WTC11 (cell line): ENCODE measurements around the gene DCTD.

ENCODE experiments used
- ESRRA ChIP-seq: sonication (generic); formaldehyde crosslinking; IDR thresholded peaks from 2 replicates; pipeline ENCODE4 v1.8.1; 2022; ENCODE audit warnings: mild to moderate bottlenecking, missing genetic modification reagents, borderline replicate concordance
- FOXP1 ChIP-seq: sonication (generic); formaldehyde crosslinking; IDR thresholded peaks from 2 replicates; pipeline ENCODE4 v1.8.0; 2022; ENCODE audit warnings: missing genetic modification reagents, mild to moderate bottlenecking, moderate library complexity, borderline replicate concordance
- JUN ChIP-seq: sonication (generic); formaldehyde crosslinking; IDR thresholded peaks from 2 replicates; pipeline ENCODE4 v1.8.0; 2023; ENCODE audit warnings: mild to moderate bottlenecking, missing genetic modification reagents
- MYBL2 ChIP-seq: sonication (generic); formaldehyde crosslinking; IDR thresholded peaks from 2 replicates; pipeline ENCODE4 v1.8.1; 2023; ENCODE audit warnings: mild to moderate bottlenecking, moderate library complexity, missing genetic modification reagents
- NFYB ChIP-seq: sonication (generic); formaldehyde crosslinking; conservative IDR thresholded peaks from 2 replicates; pipeline ENCODE4 v1.8.0; 2022; ENCODE audit warnings: low read depth, missing genetic modification reagents
- NR1H2 ChIP-seq: sonication (generic); formaldehyde crosslinking; IDR thresholded peaks from 2 replicates; pipeline ENCODE4 v1.9.0; 2021; ENCODE audit warnings: mild to moderate bottlenecking, moderate library complexity, missing genetic modification reagents
- RORB ChIP-seq: fragments of 250-450 bp; sonication (Bioruptor Pico); IDR thresholded peaks from 2 replicates; pipeline ENCODE4 v1.9.0; 2021; ENCODE audit warnings: mild to moderate bottlenecking
- ZNF138 ChIP-seq: sonication (generic); formaldehyde crosslinking; conservative IDR thresholded peaks from 2 replicates; pipeline ENCODE4 v1.8.1; 2022; ENCODE audit warnings: mild to moderate bottlenecking, moderate library complexity, missing genetic modification reagents
- ZNF232 ChIP-seq: sonication (generic); formaldehyde crosslinking; IDR thresholded peaks from 2 replicates; pipeline ENCODE4 v1.8.0; 2022; ENCODE audit warnings: mild to moderate bottlenecking, missing genetic modification reagents
- TF ChIP-seq, protein P1 (sequence below): fragments of 200-600 bp; IDR thresholded peaks from 2 replicates; pipeline ENCODE4 v1.8.0; 2022; ENCODE audit warnings: antibody characterized with exemption
- TF ChIP-seq, protein P2 (sequence below): sonication (generic); formaldehyde crosslinking; IDR thresholded peaks from 2 replicates; pipeline ENCODE4 v1.8.0; 2022; ENCODE audit warnings: mild to moderate bottlenecking, missing genetic modification reagents
- TF ChIP-seq, protein P3 (sequence below): sonication (generic); formaldehyde crosslinking; IDR thresholded peaks from 2 replicates; pipeline ENCODE4 v1.8.0; 2023; ENCODE audit warnings: missing genetic modification reagents, mild to moderate bottlenecking, borderline replicate concordance
- TF ChIP-seq, protein P4 (sequence below): sonication (generic); formaldehyde crosslinking; IDR thresholded peaks from 2 replicates; pipeline ENCODE4 v1.8.0; 2022; ENCODE audit warnings: mild to moderate bottlenecking, missing genetic modification reagents
- TF ChIP-seq, protein P5 (sequence below): sonication (generic); formaldehyde crosslinking; IDR thresholded peaks from 2 replicates; pipeline ENCODE4 v1.8.1; 2022; ENCODE audit warnings: mild to moderate bottlenecking, missing genetic modification reagents, moderate library complexity, borderline replicate concordance

DNA sequence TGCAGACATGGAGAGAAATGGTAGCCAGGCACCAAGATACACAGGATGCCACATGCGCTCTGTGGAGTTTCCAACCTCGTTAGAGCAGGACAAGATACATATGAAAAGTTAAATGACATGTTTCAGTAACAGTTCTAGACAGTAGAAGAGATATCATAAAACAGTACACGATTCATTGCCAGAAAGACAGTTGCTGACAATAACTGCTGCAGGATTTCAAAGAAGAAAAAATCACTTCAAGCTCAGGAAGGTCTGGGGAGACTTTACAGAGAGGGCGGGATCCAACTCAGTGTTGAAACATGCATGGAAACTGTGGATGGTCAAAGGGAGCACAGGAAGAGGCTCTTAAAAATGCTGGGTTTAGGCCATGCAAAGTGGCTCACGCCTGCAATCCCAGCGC lies 31.0 kb downstream of the DCTD start:
- TF ChIP-seq FOXP1 (CRISPR knock-in tag) (no peak), RORB (no peak), ZNF232 (no peak), MYBL2 (CRISPR knock-in tag) (no peak), ZNF138 (CRISPR knock-in tag) (no peak), JUN (CRISPR knock-in tag) (no peak), ESRRA (CRISPR knock-in tag) (no peak), NR1H2 (CRISPR knock-in tag) (no peak), NFYB (no peak)
- TF ChIP-seq, protein P1, sequence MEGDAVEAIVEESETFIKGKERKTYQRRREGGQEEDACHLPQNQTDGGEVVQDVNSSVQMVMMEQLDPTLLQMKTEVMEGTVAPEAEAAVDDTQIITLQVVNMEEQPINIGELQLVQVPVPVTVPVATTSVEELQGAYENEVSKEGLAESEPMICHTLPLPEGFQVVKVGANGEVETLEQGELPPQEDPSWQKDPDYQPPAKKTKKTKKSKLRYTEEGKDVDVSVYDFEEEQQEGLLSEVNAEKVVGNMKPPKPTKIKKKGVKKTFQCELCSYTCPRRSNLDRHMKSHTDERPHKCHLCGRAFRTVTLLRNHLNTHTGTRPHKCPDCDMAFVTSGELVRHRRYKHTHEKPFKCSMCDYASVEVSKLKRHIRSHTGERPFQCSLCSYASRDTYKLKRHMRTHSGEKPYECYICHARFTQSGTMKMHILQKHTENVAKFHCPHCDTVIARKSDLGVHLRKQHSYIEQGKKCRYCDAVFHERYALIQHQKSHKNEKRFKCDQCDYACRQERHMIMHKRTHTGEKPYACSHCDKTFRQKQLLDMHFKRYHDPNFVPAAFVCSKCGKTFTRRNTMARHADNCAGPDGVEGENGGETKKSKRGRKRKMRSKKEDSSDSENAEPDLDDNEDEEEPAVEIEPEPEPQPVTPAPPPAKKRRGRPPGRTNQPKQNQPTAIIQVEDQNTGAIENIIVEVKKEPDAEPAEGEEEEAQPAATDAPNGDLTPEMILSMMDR, result no peak
- TF ChIP-seq, protein P2, sequence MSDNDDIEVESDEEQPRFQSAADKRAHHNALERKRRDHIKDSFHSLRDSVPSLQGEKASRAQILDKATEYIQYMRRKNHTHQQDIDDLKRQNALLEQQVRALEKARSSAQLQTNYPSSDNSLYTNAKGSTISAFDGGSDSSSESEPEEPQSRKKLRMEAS, result no peak
- TF ChIP-seq, protein P3, sequence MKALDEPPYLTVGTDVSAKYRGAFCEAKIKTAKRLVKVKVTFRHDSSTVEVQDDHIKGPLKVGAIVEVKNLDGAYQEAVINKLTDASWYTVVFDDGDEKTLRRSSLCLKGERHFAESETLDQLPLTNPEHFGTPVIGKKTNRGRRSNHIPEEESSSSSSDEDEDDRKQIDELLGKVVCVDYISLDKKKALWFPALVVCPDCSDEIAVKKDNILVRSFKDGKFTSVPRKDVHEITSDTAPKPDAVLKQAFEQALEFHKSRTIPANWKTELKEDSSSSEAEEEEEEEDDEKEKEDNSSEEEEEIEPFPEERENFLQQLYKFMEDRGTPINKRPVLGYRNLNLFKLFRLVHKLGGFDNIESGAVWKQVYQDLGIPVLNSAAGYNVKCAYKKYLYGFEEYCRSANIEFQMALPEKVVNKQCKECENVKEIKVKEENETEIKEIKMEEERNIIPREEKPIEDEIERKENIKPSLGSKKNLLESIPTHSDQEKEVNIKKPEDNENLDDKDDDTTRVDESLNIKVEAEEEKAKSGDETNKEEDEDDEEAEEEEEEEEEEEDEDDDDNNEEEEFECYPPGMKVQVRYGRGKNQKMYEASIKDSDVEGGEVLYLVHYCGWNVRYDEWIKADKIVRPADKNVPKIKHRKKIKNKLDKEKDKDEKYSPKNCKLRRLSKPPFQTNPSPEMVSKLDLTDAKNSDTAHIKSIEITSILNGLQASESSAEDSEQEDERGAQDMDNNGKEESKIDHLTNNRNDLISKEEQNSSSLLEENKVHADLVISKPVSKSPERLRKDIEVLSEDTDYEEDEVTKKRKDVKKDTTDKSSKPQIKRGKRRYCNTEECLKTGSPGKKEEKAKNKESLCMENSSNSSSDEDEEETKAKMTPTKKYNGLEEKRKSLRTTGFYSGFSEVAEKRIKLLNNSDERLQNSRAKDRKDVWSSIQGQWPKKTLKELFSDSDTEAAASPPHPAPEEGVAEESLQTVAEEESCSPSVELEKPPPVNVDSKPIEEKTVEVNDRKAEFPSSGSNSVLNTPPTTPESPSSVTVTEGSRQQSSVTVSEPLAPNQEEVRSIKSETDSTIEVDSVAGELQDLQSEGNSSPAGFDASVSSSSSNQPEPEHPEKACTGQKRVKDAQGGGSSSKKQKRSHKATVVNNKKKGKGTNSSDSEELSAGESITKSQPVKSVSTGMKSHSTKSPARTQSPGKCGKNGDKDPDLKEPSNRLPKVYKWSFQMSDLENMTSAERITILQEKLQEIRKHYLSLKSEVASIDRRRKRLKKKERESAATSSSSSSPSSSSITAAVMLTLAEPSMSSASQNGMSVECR, result no peak
- TF ChIP-seq, protein P4, sequence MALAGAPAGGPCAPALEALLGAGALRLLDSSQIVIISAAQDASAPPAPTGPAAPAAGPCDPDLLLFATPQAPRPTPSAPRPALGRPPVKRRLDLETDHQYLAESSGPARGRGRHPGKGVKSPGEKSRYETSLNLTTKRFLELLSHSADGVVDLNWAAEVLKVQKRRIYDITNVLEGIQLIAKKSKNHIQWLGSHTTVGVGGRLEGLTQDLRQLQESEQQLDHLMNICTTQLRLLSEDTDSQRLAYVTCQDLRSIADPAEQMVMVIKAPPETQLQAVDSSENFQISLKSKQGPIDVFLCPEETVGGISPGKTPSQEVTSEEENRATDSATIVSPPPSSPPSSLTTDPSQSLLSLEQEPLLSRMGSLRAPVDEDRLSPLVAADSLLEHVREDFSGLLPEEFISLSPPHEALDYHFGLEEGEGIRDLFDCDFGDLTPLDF, result no peak
- TF ChIP-seq, protein P5, sequence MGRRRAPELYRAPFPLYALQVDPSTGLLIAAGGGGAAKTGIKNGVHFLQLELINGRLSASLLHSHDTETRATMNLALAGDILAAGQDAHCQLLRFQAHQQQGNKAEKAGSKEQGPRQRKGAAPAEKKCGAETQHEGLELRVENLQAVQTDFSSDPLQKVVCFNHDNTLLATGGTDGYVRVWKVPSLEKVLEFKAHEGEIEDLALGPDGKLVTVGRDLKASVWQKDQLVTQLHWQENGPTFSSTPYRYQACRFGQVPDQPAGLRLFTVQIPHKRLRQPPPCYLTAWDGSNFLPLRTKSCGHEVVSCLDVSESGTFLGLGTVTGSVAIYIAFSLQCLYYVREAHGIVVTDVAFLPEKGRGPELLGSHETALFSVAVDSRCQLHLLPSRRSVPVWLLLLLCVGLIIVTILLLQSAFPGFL (CRISPR knock-in tag), result no peak
